CD4-positive, alpha-beta T cell treated with Interleukin-17A for 1 hour (primary cell): ENCODE data around the gene NEUROD2.

Experiments
- DNase-seq: peaks from one replicate; pipeline ENCODE4 v3.0.0-alpha.2; 2020

Gene NEUROD2

GRCh38 chr17:39607851-39608130 lies at the start of gene NEUROD2:
NEUROD2 (minus strand) TSS chr17:39607920; CDS start chr17:39606599, 1,321 bp downstream.
- DNase-seq, result no peak

GRCh38 chr17:39655105-39655504 lies 47.4 kb upstream of the NEUROD2 start:
- no peak for DNase-seq

- peak; percentile 82 for DNase-seq
Observed at GRCh38 chr17:39653662-39654331, 46.1 kb upstream of the NEUROD2 start.

GRCh38 chr17:39653316-39653661 lies 45.6 kb upstream of the NEUROD2 start:
- no peak for DNase-seq

- no peak for DNase-seq
Observed at GRCh38 chr17:39652587-39653315, 45.0 kb upstream of the NEUROD2 start.

GRCh38 chr17:39651923-39652586 lies 44.3 kb upstream of the NEUROD2 start:
- no peak for DNase-seq

GRCh38 chr17:39650121-39650579 lies 42.4 kb upstream of the NEUROD2 start:
- no peak for DNase-seq

GRCh38 chr17:39648616-39649366 lies 41.1 kb upstream of the NEUROD2 start:
- DNase-seq, result no peak

- DNase-seq, result no peak
Observed at GRCh38 chr17:39647256-39647655, 39.5 kb upstream of the NEUROD2 start.

GRCh38 chr17:39643271-39643670 lies 35.6 kb upstream of the NEUROD2 start:
- DNase-seq, result no peak

- DNase-seq, result no peak
Observed at GRCh38 chr17:39642291-39643074, 34.8 kb upstream of the NEUROD2 start.

- no peak for DNase-seq
Observed at GRCh38 chr17:39641883-39642282, 34.2 kb upstream of the NEUROD2 start.

GRCh38 chr17:39641097-39641496 lies 33.4 kb upstream of the NEUROD2 start:
- no peak for DNase-seq

GRCh38 chr17:39640591-39641031 lies 32.9 kb upstream of the NEUROD2 start:
- DNase-seq, result no peak

GRCh38 chr17:39639566-39640458 lies 32.1 kb upstream of the NEUROD2 start:
- no peak for DNase-seq

- no peak for DNase-seq
Observed at GRCh38 chr17:39639043-39639442, 31.3 kb upstream of the NEUROD2 start.

- DNase-seq, result no peak
Observed at GRCh38 chr17:39638317-39638716, 30.6 kb upstream of the NEUROD2 start.

GRCh38 chr17:39636927-39637736 lies 29.4 kb upstream of the NEUROD2 start, which contains the start of gene STARD3:
STARD3 (plus strand) TSS chr17:39637144; CDS start chr17:39653532, 16,388 bp downstream.
- peak; percentile 91 for DNase-seq

- DNase-seq, result no peak
Observed at GRCh38 chr17:39636587-39636926, 28.8 kb upstream of the NEUROD2 start.

- DNase-seq, result no peak
Observed at GRCh38 chr17:39635614-39636176, 28.0 kb upstream of the NEUROD2 start.
